ENCODE measurements around the gene C17orf113.

Gene C17orf113

GRCh38 chr17:42050393-42051012 is at the start of gene C17orf113:
TSS of gene C17orf113 (minus strand) at chr17:42050601. CDS start at chr17:42043376, 7,225 bp downstream.
- peak within 1 kb of the TSS; percentile 74 for H3K4me3 Mint-ChIP-seq
- H3K9me3 Mint-ChIP-seq, result no peaks in the 10 kb centered on the region
- peaks cover 7% of the 10 kb centered on the region for H3K4me1 Mint-ChIP-seq (ENCODE audit: low read depth)
- DNase-seq (ENCODE audit: low spot score), result peak; percentile 20
- no peak within 1 kb of the TSS for H3K27ac Mint-ChIP-seq
- peaks cover 44% of the 10 kb centered on the region for H3K27me3 Mint-ChIP-seq (ENCODE audit: low read depth)
- H3K36me3 Mint-ChIP-seq (ENCODE audit: low read depth), result no peaks in the 10 kb centered on the region

- H3K27ac Mint-ChIP-seq, result no peak overlapping the region
- no peak overlapping the region for H3K4me3 Mint-ChIP-seq
These were observed 48.5 kb upstream of the C17orf113 start for GRCh38 chr17:42098730-42099399.

GRCh38 chr17:42097691-42098631 is 47.6 kb upstream of the C17orf113 start, which contains the start of gene ZNF385C:
TSS of gene ZNF385C (minus strand) at chr17:42098473. CDS start at chr17:42063056, 35,417 bp downstream.
- H3K27ac Mint-ChIP-seq, result no peak within 1 kb of the TSS
- peak within 1 kb of the TSS; percentile 3 for H3K4me3 Mint-ChIP-seq
- H3K9me3 Mint-ChIP-seq, result no peaks in the 10 kb centered on the region
- H3K27me3 Mint-ChIP-seq (ENCODE audit: low read depth), result peaks cover 22% of the 10 kb centered on the region
- peaks cover 8% of the 10 kb centered on the region for H3K4me1 Mint-ChIP-seq (ENCODE audit: low read depth)
- no peak for DNase-seq (ENCODE audit: low spot score)
- peaks cover 4% of the 10 kb centered on the region for H3K36me3 Mint-ChIP-seq (ENCODE audit: low read depth)

More at GRCh38 chr17:42098730-42099399, 48.5 kb upstream of the C17orf113 start:
- peaks cover 8% of the 10 kb centered on the region for H3K4me1 Mint-ChIP-seq (ENCODE audit: low read depth)
- DNase-seq (ENCODE audit: low spot score), result no peak
- peaks cover 7% of the 10 kb centered on the region for H3K36me3 Mint-ChIP-seq (ENCODE audit: low read depth)
- H3K9me3 Mint-ChIP-seq, result no peaks in the 10 kb centered on the region
- peaks cover 22% of the 10 kb centered on the region for H3K27me3 Mint-ChIP-seq (ENCODE audit: low read depth)

GRCh38 chr17:42096360-42097111 is 46.1 kb upstream of the C17orf113 start:
- Mint-ChIP-seq H3K36me3 (ENCODE audit: low read depth) (peaks cover 2% of the 10 kb centered on the region), H3K27ac (no peak overlapping the region), H3K27me3 (ENCODE audit: low read depth) (peaks cover 23% of the 10 kb centered on the region), H3K4me3 (no peak overlapping the region), H3K9me3 (no peaks in the 10 kb centered on the region), H3K4me1 (ENCODE audit: low read depth) (peaks cover 8% of the 10 kb centered on the region)
- DNase-seq (ENCODE audit: low spot score), result no peak

- Mint-ChIP-seq H3K36me3 (ENCODE audit: low read depth) (no peaks in the 10 kb centered on the region), H3K27ac (no peak overlapping the region), H3K9me3 (no peaks in the 10 kb centered on the region), H3K27me3 (ENCODE audit: low read depth) (peaks cover 33% of the 10 kb centered on the region), H3K4me1 (ENCODE audit: low read depth) (peaks cover 8% of the 10 kb centered on the region), H3K4me3 (no peak overlapping the region)
- no peak for DNase-seq (ENCODE audit: low spot score)
These were observed 44.1 kb upstream of the C17orf113 start for GRCh38 chr17:42094375-42095069.

- no peak overlapping the region for H3K27ac Mint-ChIP-seq
- H3K36me3 Mint-ChIP-seq (ENCODE audit: low read depth), result no peaks in the 10 kb centered on the region
- DNase-seq (ENCODE audit: low spot score), result no peak
- H3K27me3 Mint-ChIP-seq (ENCODE audit: low read depth), result peaks cover 32% of the 10 kb centered on the region
- H3K4me3 Mint-ChIP-seq, result no peak overlapping the region
- H3K9me3 Mint-ChIP-seq, result no peaks in the 10 kb centered on the region
- peaks cover 5% of the 10 kb centered on the region for H3K4me1 Mint-ChIP-seq (ENCODE audit: low read depth)
These were observed 42.5 kb upstream of the C17orf113 start for GRCh38 chr17:42092939-42093338.

GRCh38 chr17:42090964-42091790 is 40.8 kb upstream of the C17orf113 start:
- H3K36me3 Mint-ChIP-seq (ENCODE audit: low read depth), result no peaks in the 10 kb centered on the region
- H3K4me1 Mint-ChIP-seq (ENCODE audit: low read depth), result no peaks in the 10 kb centered on the region
- peaks cover 20% of the 10 kb centered on the region for H3K27me3 Mint-ChIP-seq (ENCODE audit: low read depth)
- no peak for DNase-seq (ENCODE audit: low spot score)
- no peak overlapping the region for H3K27ac Mint-ChIP-seq
- no peaks in the 10 kb centered on the region for H3K9me3 Mint-ChIP-seq
- H3K4me3 Mint-ChIP-seq, result no peak overlapping the region

GRCh38 chr17:42088736-42089135 is 38.3 kb upstream of the C17orf113 start:
- no peaks in the 10 kb centered on the region for H3K4me1 Mint-ChIP-seq (ENCODE audit: low read depth)

GRCh38 chr17:42087736-42088705 is 37.6 kb upstream of the C17orf113 start:
- H3K36me3 Mint-ChIP-seq (ENCODE audit: low read depth), result no peaks in the 10 kb centered on the region
- peaks cover 16% of the 10 kb centered on the region for H3K27me3 Mint-ChIP-seq (ENCODE audit: low read depth)
- H3K27ac Mint-ChIP-seq, result no peak overlapping the region
- H3K4me3 Mint-ChIP-seq, result no peak overlapping the region
- H3K9me3 Mint-ChIP-seq, result no peaks in the 10 kb centered on the region
- no peak for DNase-seq (ENCODE audit: low spot score)
- no peaks in the 10 kb centered on the region for H3K4me1 Mint-ChIP-seq (ENCODE audit: low read depth)

More at GRCh38 chr17:42088736-42089135, 38.3 kb upstream of the C17orf113 start:
- Mint-ChIP-seq H3K36me3 (ENCODE audit: low read depth) (no peaks in the 10 kb centered on the region), H3K27me3 (ENCODE audit: low read depth) (peaks cover 16% of the 10 kb centered on the region), H3K9me3 (no peaks in the 10 kb centered on the region), H3K27ac (no peak overlapping the region), H3K4me3 (no peak overlapping the region)
- DNase-seq (ENCODE audit: low spot score), result no peak

GRCh38 chr17:42087042-42087701 is 36.8 kb upstream of the C17orf113 start:
- Mint-ChIP-seq H3K9me3 (no peaks in the 10 kb centered on the region), H3K27me3 (ENCODE audit: low read depth) (peaks cover 16% of the 10 kb centered on the region), H3K4me1 (ENCODE audit: low read depth) (no peaks in the 10 kb centered on the region), H3K27ac (no peak overlapping the region), H3K36me3 (ENCODE audit: low read depth) (no peaks in the 10 kb centered on the region), H3K4me3 (no peak overlapping the region)
- no peak for DNase-seq (ENCODE audit: low spot score)

- H3K36me3 Mint-ChIP-seq (ENCODE audit: low read depth), result no peaks in the 10 kb centered on the region
- no peaks in the 10 kb centered on the region for H3K27me3 Mint-ChIP-seq (ENCODE audit: low read depth)
- DNase-seq (ENCODE audit: low spot score), result no peak
- no peak overlapping the region for H3K4me3 Mint-ChIP-seq
- H3K4me1 Mint-ChIP-seq (ENCODE audit: low read depth), result no peaks in the 10 kb centered on the region
- H3K27ac Mint-ChIP-seq, result no peak overlapping the region
- no peaks in the 10 kb centered on the region for H3K9me3 Mint-ChIP-seq
These were observed 31.2 kb upstream of the C17orf113 start for GRCh38 chr17:42081516-42082129.
